ENCODE results near the gene SLC25A44. TPM values are rescaled to one million over a fixed set of nuclear protein-coding genes. Genes with fewer than 3 reads are reported as not detected.

The SLC25A44 gene
- total and polyA plus RNA-seq, 2 of the 8 experiments (the other 6 are each of a cell fraction or from before 2014, with no cell fraction given) = 23.4 to 32.1 TPM

GRCh38 chr1:156245451-156246232 lies 51.7 kb downstream of the SLC25A44 start (continued):
- TF ChIP-seq CTCF (IDR thresholded peaks at IDR 0.05; ENCODE audit: control extremely low read depth in 1 of 3, insufficient read depth in 1 of 3, low read depth in 1 of 3, low read length in 3 of 3) (no peak), CHD1 (IDR thresholded peaks at IDR 0.05; ENCODE audit: low read depth, low read length) (no peak), RBBP5 (IDR thresholded peaks at IDR 0.05; ENCODE audit: borderline replicate concordance, low read depth, low read length) (no peak), CEBPB (IDR thresholded peaks at IDR 0.05; ENCODE audit: low read depth, low read length) (no peak), CREB1 (IDR thresholded peaks at IDR 0.05) (no peak), SP1 (IDR thresholded peaks at IDR 0.05; ENCODE audit: low read depth, low read length) (no peak), POLR2AphosphoS5 (IDR thresholded peaks at IDR 0.05; ENCODE audit: low read depth, low read length) (peak; percentile 15), RNF2 (IDR thresholded peaks at IDR 0.05; ENCODE audit: borderline replicate concordance, low read depth, low read length, missing control alignments, poor library complexity, severe bottlenecking) (no peak), MAX (IDR thresholded peaks at IDR 0.05) (peak; percentile 62; the same call in 1 of the 2 replicates), BRCA1 (IDR thresholded peaks at IDR 0.05; ENCODE audit: low read depth, low read length) (no peak), RFX5 (IDR thresholded peaks at IDR 0.05; ENCODE audit: borderline replicate concordance, low read depth, low read length) (no peak), SIN3A (conservative IDR thresholded peaks at IDR 0.05 in 1 of 2, IDR thresholded peaks at IDR 0.05 in 1 of 2; ENCODE audit: low read depth in 1 of 2, low read length in 2 of 2) (no peak), BCL11A (IDR thresholded peaks at IDR 0.05; ENCODE audit: low read depth in 2 of 2, low read length in 2 of 2) (no peak)
